ENCODE measurements around the gene POLE3.
"Not testable (repeated sequence)": the region's sequence is repeated elsewhere in the genome, so short reads cannot be mapped to it uniquely, and the experiment has no call there.

Gene POLE3, protein sequence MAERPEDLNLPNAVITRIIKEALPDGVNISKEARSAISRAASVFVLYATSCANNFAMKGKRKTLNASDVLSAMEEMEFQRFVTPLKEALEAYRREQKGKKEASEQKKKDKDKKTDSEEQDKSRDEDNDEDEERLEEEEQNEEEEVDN

DNA sequence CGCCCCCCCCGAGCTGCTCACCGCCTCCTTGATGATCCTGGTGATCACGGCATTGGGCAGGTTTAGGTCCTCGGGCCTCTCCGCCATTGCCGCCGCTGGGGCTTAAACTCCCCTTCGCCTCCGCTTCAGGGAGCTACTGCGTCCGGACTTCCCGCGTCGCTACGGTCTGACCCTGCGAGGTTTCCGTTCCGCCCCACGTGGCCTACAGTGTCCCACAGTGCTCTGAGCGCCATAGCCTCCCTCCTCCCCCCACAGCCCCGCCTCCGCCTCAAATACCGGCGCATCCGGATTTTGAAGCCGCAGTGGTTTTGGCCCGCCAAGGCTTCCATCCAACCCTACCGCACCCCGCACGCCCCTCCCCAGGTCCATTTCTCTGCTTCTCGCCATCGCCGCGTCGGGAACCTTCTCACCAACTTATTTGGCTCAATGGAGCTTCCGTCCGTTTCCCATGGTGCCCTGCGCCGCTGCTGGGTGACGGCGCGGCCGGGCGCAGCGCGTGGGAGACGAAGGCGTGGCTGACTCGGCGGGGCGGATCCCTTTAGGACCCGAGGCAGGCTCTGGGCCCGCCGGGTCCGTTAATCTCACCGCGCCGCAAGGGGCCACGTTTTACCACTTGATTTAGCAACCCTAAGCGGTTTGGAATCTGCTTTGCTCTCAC lies at the start of gene POLE3, which contains the start of gene C9orf43:
POLE3 (minus strand) TSS at position 469 of the 658 bp plus-strand sequence; CDS start at position 87, 382 bp downstream.
C9orf43 (plus strand) TSS at position 541 of the 658 bp plus-strand sequence. CDS start 2,747 bp downstream, outside the sequence.
- H3K4me3 ChIP-seq (ENCODE audit: low read depth, low read length), result peak within 1 kb of the TSS; percentile 80
- peak; percentile 90 for DNase-seq (ENCODE audit: low read depth)

GRCh38 chr9:113456235-113456634 lies 45.8 kb upstream of the POLE3 start:
- H3K4me3 ChIP-seq (ENCODE audit: low read depth, low read length), result no peak overlapping the region
- no peak for DNase-seq (ENCODE audit: low read depth)

DNA sequence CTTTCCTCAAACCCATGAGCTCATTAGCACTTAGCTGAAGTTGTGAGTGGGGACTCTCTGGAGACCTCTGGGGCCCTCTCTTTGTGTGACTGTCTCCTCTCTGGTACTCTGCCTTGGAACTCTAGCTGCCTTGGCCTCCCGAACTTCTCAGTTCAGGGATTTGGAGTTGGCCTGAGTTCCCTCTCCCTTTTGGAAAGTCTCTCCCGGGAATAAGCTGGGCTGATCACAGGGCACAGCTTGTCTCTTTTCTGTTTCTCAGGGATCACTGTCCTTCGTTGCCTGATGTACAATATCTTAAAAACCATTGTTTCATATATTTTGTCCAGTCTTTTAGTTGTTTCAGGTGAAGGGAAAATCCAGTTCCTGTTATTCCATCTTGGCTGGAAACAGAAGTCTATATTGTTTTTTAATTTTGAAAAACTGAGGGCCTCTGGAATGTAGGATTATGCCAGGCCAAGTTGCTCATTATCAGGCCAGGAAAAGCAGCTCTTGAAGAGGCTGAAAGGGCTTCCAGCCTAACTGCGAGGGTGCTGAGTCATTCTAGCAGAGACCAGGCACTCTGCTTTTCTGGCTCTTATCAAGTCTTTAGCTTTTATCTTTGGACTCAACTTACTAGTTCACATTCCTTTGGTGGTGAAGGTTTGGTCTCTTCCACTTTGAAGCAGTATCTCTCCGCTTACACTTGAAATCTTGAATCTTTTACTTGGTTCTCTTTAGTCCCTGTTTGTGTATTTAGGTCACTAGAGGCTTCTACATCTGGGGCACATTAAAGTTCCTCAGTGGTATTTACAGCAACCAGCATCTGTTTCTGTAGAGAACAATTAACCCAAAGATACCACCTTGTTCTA lies 44.7 kb upstream of the POLE3 start:
- no peak overlapping the region for H3K4me3 ChIP-seq (ENCODE audit: low read depth, low read length)
- peak; percentile 66 for DNase-seq (ENCODE audit: low read depth)

DNA sequence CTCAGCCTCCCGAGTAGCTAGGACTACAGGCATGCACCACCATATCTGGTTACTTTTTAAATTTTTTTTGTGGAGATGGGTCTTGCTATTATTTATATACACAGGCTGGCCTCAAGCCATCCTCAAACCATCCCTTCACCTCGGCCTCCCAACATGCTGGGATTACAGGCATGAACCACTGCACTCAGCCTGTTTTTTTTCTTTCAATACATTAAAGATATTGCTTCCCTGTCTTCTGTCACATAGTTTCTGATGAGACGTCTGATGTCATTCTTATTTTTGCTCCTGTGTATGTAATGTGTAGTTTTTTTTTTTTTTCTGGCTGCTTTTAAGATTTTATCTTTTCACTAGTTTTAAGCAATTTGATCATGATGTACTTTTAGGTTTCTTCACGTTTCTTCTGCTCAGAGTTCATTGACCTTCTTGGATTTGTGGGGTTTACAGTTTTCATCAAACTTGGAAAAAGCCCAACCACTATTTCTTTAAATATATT lies 41.7 kb upstream of the POLE3 start:
- no peak for DNase-seq (ENCODE audit: low read depth)
- no peak overlapping the region for H3K4me3 ChIP-seq (ENCODE audit: low read depth, low read length)

GRCh38 chr9:113449376-113449775 lies 38.9 kb upstream of the POLE3 start:
- no peak for DNase-seq (ENCODE audit: low read depth)
- no peak overlapping the region for H3K4me3 ChIP-seq (ENCODE audit: low read depth, low read length)

DNA sequence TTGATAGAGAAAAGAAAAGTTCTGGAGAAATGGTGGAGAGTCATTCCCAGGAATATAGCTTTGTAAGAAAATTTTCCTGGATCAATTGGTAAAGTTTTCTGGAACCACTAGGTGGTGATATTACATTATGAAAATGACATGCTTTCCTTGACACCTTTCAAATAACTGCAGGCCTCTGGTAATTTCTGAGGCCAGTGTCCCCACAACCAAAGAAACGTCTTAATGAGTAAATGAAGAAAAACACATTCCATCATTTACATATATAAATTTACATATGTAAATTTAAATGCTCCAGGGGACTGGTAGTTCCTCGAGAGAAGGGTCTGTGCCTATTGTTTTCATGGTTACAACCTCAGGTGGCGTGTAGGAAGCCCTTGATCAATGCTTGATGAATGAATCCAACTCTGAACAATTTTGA lies 35.9 kb upstream of the POLE3 start:
- no peak for DNase-seq (ENCODE audit: low read depth)
- no peak overlapping the region for H3K4me3 ChIP-seq (ENCODE audit: low read depth, low read length)

DNA sequence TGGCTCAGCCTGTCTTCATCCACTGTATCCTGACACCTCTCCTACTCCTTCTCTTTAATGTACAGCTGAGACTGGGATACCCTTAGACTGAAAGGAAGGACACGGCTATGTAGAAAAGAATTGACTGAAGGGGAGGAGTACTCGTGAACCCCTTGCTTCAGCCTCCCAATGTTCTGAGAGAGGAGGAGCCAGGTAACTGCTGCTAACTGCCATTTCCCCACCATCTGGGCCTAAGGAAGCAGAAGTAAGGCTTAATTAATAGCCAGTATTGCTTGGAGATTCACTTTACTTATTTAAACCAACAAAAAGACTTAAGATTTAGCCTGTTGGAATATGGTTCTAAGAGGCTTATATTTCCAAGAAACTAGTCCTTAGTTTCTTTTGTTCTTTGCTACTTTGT lies 34.3 kb upstream of the POLE3 start:
- no peak overlapping the region for H3K4me3 ChIP-seq (ENCODE audit: low read depth, low read length)
- no peak for DNase-seq (ENCODE audit: low read depth)

- DNase-seq (ENCODE audit: low read depth); H3K4me3 ChIP-seq (ENCODE audit: low read depth, low read length): not testable (repeated sequence)
Observed at GRCh38 chr9:113437716-113438115, 27.2 kb upstream of the POLE3 start.

GRCh38 chr9:113436728-113437515 lies 26.4 kb upstream of the POLE3 start:
- no peak for DNase-seq (ENCODE audit: low read depth)
- H3K4me3 ChIP-seq (ENCODE audit: low read depth, low read length), result no peak overlapping the region

DNA sequence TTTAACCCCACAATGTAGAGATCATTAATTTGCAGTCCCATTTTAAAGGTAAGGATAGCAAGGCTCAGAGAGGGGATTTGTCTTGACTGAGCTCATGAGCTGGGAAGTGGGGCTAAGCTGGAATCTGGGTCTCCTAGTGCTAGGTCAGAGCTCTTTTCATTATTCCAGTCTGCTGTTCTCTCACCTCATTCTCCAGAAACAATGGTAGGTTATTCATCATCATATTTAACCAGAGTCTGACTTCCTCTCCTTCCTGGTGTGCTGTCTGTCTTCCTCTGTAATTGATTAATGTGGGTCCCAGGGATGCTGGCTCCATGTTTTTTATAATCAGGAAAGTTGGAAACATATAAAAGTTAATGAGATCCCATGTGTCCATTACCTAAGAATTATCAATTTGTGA lies 20.7 kb upstream of the POLE3 start:
- no peak overlapping the region for H3K4me3 ChIP-seq (ENCODE audit: low read depth, low read length)

DNA sequence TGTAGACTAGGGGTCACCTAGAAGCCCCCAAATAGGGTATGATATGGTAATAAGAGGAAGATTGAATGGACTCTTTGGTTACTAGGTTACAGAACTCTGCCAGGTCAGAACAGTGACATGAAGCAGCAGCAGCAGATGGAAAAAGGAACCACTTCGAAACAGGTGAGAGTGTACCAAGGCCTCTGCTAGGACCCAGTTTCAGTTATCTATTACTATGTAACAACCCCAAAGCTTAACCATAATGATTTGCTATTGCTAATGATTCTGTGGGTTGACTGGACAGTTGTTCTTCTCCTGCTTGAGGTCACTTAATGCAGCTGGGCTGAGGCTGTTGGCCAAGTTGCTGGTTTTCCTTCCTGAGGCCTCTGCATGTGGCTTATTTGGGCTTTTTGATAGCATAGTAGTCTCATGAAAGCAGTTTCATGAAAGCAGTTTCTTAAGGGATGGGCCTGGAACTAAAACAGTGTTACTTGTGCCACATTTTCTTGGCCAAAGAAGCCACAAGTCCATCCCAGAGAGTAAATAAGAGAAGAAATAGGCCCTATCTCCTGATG lies 17.7 kb upstream of the POLE3 start:
- DNase-seq (ENCODE audit: low read depth), result no peak
- H3K4me3 ChIP-seq (ENCODE audit: low read depth, low read length), result no peak overlapping the region

More for the DNA sequence above, 20.7 kb upstream of the POLE3 start:
- DNase-seq (ENCODE audit: low read depth), result no peak

DNA sequence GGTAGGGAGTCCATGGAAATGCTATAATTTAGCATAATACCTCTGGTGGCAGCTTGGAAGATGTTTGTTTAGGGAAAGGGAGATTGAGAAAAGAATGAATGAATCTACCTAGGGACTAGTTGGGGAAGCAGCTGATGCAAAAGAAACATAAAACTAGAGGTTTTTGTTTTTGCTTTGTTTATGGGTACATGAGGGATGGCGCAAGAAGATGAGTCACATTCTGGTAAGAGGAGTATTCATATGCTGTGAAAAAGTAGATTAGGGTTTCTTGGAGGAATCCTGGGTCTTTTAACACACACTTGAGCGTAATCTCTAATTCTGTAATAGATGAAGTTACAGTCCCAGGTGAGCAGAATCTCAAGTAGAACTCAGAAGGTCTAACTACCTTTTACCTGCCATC lies 17.2 kb upstream of the POLE3 start:
- no peak overlapping the region for H3K4me3 ChIP-seq (ENCODE audit: low read depth, low read length)
- DNase-seq (ENCODE audit: low read depth), result no peak

- no peak for DNase-seq (ENCODE audit: low read depth)
- no peak overlapping the region for H3K4me3 ChIP-seq (ENCODE audit: low read depth, low read length)
Observed at GRCh38 chr9:113426701-113427100, 16.2 kb upstream of the POLE3 start.

DNA sequence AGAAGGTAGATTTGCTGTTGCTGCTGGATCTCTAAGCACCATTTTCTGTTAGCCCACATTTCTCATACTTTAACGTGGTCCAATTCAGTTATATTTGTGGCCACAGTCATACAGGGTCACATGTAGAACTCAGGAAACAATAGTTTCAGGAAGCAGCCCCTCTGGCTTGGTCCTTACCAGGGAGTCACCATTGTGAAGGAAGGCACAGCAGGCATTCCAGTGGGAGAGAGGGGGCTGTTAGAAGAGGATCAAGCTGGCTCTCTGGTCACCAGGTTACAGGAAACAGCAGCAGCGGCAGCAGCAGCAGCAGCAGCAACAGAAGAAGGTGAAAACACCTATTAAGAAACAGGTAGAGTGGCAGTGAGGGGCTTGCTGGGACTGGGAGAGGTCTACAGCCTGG lies 14.6 kb upstream of the POLE3 start:
- no peak overlapping the region for H3K4me3 ChIP-seq (ENCODE audit: low read depth, low read length)
- no peak for DNase-seq (ENCODE audit: low read depth)

DNA sequence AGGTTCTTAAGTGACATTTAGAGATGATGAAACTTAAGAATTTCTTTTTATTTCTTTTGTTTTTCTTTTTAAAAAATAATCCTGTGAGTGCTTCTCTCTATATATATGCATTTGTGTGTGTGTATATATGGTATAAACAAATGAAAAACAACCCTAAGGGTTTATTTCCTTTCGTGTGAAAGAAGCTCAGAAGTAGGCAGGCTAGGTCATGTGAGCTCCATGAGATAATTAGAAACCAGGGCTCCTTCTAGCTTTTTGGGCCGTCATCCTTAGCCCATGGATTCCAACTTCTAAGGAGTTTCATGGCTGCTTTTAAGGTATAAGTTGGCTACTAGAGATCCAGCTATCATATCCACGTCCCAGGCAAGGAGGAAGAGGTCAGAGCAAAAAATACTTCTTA lies 11.3 kb upstream of the POLE3 start:
- H3K4me3 ChIP-seq (ENCODE audit: low read depth, low read length), result no peak overlapping the region
- DNase-seq (ENCODE audit: low read depth), result no peak

DNA sequence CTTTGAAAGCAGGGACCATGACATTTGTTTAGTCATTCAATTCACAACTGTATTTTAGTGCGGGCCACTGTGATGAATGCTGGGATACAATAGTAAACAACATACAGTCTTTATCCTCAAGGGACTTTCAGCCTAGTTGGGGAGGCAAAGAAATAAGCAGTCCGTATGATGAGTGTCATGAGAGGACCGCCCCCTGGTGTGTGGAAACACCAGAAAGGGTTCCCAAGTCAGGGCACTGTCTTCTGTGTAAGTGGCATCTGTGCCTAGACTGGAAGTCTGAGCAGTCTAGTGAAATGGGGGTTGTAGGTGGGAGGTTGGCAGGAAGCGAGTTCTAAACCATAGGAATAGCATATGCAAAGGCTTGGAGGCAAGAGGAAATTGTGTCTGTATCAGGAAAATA lies 6.9 kb upstream of the POLE3 start:
- H3K4me3 ChIP-seq (ENCODE audit: low read depth, low read length), result no peak overlapping the region
- DNase-seq (ENCODE audit: low read depth), result no peak

- DNase-seq (ENCODE audit: low read depth), result no peak
Observed at GRCh38 chr9:113416149-113416721, 5.8 kb upstream of the POLE3 start.

DNA sequence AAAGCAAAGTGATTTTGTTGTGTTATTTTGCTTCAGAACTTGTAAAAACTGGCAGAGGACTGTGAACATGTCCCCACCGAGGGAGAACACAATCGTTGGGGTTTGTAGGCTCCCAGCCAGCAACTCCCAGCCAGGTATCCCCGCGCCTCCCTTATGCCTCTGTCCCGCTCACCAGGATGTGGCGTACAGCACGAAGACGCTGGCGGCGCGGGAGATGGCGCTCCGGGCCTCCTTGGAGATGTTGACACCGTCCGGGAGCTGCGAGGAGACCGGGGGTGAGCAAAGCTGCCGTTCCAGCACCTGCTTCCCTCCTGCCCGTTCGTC lies 630 bp downstream of the POLE3 start:
- DNase-seq (ENCODE audit: low read depth), result no peak
- peak overlapping the region; percentile 80 for H3K4me3 ChIP-seq (ENCODE audit: low read depth, low read length)

More at GRCh38 chr9:113416149-113416721, 5.8 kb upstream of the POLE3 start:
- H3K4me3 ChIP-seq (ENCODE audit: low read depth, low read length), result no peak overlapping the region

DNA sequence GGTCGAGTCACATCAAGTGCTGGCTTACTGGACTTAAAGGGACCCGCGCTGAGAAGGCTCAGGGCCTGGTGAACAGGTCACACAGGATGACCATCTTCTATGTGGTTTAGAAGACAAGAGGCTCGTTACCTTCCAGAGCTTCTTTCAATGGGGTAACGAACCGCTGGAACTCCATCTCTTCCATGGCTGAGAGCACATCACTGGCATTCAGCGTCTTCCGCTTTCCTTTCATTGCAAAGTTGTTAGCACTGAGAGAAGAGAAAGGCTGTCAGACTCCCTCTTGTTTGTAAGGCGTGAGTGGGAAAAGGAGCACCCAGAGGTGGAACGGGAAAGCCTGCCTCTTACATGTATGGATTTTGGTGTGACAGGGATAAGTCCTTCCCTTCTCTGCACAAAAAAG lies 994 bp downstream of the POLE3 start:
- H3K4me3 ChIP-seq (ENCODE audit: low read depth, low read length), result peak overlapping the region; percentile 80
- DNase-seq (ENCODE audit: low read depth), result no peak

Data from skeletal muscle cell (primary cell).